NCI-H2171 (cell line): ENCODE results near the gene ACADVL.

Experiments used
- DNase-seq: peaks from one replicate; lab custom pipeline; 2025; lab: John Stamatoyannopoulos, UW

The ACADVL gene

DNA sequence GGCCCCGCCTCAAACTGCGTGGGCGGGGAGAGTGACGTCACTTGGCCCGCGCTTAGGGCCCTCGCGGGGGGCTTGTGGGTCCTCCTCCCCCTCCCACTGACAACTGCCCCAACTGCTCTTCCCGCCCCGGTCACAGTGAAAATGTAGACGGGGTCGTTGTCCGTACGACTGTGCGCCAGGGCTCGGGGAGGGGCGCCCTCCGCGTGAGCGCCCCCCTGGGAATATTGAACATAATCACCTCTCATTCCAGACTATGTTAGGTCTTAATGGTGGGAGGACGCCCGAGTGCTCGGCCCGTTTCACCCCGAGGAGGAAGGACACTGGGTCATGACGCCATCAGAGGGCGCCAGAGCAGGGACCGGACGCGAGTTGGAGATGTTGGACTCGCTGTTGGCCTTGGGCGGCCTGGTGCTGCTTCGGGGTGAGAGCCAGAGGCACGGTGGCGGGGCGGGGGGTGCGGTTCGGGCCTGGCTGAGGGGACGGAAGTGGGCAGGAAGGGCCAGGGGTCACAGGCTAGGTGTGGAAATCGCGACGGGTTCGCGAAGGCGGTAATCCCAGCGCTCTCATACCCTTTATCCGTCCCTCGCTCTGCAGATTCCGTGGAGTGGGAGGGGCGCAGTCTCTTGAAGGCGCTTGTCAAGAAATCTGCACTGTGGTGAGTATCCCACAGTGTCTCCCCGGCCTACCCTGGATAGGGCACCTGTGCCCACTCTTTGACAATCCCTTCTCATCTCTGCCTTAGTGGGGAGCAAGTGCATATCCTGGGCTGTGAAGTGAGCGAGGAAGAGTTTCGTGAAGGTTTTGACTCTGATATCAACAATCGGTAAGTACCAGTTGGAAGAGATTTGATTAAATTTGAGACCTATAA, 32.7 kb downstream of the ACADVL start, which contains the start of gene ELP5:
TSS of gene ELP5 (plus strand) at position 40 of the 868 bp plus-strand sequence. CDS start at position 376, 336 bp downstream.
- peak; percentile 87 for DNase-seq

DNA sequence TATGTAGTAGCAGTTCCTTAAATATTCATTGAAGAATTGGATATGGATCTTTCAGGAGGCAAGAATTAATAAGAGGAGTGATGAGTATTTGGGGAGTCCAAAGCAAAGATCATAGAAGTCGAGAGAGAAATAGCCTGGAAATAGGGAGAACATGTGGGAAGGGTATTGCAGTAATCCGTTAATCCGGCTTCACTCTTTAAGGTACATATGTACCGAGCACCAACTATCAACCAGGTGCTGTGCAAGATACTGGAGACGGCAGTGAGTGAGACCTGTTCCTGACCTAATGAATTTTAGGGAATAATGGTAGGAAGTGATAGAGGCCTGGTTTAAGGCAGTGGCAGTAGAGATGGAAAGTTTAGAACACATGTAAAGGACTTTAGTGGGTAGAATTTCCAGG, 33.3 kb downstream of the ACADVL start:
- no peak for DNase-seq

DNA sequence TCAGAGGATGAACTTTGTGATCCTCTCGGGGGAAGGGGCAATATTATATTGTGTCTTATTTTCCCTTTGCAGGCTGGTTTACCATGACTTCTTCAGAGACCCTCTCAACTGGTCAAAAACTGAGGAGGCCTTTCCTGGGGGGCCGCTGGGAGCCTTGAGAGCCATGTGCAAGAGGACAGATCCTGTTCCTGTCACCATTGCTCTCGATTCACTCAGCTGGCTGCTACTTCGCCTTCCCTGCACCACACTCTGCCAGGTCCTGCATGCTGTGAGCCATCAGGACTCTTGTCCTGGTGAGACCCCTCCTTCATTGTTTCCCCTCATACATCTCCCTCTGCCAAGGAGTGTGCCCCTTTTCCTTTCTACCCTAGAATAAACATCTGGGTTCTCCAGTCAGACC, 34.8 kb downstream of the ACADVL start:
- no peak for DNase-seq

DNA sequence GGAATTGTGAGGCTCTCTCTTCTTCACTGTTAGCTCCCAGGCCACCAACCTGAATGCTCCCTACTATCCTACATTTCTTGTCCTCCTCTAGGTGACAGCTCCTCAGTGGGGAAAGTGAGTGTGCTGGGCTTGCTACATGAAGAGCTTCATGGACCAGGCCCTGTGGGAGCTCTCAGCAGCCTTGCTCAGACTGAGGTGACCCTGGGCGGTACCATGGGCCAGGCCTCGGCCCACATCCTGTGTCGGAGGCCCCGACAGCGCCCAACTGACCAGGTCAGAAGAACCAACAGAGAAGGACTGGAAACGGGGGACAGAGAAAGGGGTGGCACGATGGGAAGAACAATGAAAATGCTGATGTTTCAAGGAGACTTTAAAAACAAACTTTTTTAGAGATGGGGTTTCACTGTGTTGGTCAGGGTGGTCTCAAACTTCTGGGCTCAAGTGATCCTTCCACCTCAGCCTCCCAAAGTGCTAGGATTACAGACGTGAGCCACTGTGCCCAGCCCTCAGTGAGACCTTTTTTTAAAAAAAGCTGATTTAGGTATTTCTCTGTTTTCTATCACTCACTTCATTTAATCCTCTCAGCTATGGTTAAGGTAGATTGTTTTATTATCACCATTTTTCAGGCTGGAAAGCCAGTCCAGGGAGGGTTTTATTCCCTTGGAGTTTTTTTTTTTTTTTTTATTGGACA, 37.2 kb downstream of the ACADVL start:
- DNase-seq = no peak

DNA sequence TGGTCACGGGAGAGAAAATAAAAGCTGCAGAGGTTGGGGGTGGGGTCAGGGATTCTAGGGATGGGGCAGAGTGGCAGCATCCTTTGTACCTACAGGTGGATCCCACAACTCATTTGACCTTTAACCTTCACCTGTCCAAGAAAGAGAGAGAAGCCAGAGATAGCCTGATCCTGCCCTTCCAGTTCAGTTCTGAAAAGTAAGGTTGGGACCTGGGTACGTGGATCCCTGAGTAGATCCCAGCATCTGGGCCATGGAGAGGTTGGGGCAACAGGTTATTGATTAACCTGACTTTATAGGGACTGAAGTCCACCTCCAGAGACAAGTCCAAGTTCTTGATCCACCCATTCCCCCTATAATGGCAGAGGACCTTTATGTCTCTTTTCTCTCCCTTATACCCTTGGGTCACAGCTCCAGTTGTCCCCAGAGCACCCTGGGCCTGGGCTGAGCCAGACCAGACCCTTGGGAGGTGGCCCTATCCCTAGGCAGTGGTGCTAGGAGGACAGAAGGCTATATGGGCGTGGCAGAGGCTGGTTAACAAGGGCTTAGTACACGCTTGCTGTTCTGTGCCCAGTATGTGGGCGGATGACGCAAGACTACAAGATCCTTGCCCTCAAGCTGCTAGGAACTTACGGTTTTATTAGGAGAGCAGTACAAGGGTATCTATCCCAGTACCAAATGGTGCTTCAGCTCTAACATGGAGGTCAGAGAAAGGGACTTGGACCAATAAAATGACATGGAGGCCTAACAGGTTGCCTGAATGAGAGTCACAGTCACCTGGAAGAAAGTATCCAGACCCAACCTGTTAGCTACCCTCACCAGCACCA, 39.2 kb downstream of the ACADVL start:
- no peak for DNase-seq

DNA sequence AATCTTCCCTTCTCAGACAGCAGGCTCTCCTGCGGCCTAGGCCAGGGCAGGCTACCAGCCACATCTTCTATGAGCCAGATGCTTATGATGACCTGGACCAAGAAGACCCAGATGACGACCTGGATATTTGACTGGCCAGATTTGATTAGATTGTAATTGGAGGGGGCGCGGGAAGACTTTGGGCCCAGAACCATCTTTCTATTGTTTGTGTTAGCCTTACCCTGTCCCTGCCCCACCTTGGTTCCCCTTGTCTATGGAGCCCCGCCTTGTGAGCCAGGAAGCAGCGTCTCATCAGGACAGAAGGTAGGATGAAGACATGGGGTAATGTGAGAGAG, 39.8 kb downstream of the ACADVL start:
- no peak for DNase-seq

DNA sequence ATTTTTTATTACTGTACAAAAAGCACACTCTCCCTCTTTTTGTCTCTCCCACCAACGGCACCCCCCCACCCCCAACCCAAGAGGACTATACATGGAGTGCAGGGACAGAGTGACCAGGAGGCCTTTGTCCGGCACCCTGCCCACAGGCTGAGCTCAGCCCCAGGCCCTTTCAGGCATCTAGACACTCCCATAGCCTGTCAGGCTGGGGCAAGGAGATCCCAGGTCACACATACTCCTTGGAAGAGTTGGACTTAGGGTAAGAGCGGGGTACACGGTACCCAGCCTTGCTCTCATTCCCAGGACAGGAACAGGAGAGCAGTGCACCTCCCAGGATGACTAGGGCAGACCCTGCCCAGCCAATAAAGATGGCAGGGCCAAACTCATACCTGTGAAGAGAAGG, 40.4 kb downstream of the ACADVL start:
- DNase-seq = no peak

DNA sequence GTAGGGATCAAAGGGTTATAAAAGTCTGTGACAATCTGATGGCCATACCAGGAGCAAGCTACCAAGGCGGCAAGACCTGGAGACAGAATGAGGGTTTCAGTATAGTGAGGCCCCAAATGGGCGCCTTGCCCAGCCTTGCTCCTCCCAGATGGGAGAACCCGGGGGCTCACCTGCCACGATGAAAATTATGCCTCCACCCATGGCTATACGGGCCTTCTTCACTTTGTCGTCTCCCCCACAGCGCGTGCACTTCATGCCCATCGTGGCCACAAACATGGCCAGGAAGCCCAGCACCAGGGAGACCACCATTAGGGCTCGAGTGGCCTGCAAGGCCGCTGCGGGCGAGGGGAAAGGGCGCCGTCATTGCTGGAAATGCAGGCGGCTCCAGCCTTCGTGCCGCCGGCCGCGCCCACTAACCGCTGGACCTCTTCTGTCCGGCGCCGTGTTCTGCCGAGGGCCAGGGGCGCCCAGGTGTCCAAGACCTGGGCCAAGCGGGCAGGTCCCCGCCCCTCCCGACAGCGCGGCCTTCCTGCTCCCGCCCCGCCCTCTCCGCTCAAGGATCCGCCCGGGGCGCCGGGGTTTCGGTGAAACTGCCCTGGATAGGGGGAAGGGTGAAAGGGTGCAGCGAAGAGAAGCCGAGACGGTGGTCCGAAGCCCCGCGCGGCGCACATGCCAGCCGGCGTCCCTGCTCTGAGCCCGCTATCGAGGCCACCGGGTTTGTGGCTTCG, 41.1 kb downstream of the ACADVL start:
- peak; percentile 14 for DNase-seq

DNA sequence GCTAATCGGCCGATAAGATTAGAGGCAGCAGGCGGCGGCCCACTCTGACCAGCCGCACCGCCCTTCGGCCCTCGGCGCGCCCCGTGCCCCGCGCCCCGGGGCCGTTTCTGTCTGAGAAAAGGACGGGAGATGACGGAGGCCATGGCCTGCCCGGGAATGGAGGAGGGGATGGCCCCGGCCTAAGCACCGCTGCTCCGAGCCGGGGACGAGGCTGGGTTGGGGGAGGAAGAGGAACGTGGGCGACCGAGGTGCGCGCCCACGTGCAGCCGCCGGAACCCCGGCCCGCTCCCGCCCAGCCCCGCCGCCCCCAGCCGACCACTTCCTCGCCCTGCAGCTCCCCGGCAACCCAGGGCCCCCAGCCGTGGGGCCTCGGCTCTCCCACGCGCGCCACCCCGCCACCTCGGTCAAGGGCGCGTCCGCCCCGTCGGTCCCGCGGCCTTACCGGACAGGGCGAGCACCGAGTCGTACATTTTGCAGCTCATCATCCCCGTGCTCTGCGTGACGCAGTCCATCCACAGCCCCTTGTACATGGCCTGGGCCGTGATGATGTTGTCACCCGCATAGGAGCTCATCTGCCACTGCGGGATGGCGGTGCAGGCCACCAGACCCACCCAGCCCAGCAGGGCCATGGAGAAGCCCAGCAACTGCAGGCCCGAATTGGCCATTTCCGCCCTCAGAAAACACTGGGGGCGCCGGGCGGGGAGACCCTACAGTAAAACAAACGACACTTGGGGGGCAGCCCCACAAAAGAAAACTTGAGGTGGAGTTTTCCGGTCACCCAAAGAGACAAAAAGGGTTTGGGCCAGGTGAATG, 41.8 kb downstream of the ACADVL start:
- DNase-seq = no peak

DNA sequence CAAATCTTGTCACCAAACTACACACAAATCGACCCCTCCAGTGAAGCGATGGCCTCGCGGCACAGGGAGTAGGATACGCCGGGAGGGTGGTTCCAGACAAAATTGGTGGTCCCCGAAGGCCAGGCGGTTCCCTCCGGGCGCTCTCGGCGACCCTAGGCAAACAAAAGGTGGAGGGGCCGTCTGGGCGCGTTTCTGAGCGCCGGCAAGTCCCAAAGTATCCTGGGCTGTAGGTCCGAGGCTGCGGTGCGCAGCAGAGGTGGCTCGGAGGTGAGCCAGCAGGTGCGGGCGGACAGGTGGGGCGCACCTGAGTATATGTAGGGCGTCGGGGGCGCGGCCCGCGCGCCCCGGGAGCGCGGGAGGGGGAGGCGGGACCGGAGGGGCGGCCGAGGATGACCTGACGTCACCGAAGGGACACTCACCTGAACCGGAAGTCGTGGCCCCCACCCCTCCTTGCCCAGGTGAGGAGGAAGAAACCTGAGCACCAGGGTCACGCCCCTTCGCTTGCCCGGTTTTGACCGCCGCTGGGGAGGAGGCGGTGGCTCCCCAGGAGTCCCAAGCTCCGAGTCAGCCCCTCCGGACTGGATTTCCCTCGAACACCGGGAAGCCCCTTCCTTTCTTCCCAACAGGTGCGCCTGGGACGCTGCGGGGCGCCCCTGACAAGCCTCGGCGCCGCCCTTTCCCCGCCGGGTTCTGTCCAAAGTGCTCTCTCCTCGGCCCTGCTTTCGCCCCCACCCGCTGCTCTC, 42.6 kb downstream of the ACADVL start, which contains the start of gene CLDN7:
TSS of gene CLDN7 (minus strand) at position 287 of the 743 bp plus-strand sequence. CDS start 435 bp downstream, outside the sequence.
- DNase-seq = peak; percentile 63

DNA sequence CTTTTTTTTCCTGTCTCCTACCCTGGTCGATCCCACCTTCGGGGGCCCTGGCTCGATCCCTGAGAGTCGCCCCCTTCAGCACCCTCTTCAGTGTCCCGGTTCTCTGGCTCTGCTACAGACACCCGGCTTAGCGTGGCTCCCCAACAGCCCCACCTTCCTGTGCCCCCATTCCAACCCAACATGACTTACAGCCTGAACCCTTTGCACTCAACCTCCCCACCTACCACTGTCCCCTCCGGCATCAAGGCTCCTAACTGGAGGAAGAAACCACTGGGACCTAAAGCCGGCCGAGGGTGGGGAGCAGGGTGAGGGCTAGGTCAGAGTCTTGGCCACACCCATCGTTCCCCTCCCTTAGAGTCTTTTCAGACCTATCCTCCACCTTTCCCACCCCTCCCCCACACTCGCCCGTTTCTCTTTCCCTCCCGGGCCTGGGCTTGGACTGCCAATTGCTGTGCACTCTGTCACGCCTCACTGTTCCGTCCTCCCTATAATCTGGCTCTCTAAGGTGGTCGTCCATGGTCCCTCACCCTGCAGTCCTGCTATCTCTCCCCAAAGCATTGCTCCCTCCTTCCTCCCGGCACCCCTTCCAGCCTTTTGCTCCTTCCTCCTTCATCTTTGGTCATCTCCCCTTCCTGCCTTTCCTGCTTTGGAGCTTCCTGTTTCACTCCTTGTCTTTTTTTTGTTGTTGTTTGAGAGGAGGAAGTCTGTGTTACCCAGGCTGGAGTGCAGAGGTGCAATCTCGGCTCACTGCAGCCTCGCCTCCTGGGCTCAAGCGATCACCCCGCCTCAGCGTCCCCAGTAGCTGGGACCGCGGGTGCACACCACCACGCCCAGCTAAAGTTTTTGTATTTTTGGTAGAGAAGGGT, 43.4 kb downstream of the ACADVL start:
- no peak for DNase-seq

DNA sequence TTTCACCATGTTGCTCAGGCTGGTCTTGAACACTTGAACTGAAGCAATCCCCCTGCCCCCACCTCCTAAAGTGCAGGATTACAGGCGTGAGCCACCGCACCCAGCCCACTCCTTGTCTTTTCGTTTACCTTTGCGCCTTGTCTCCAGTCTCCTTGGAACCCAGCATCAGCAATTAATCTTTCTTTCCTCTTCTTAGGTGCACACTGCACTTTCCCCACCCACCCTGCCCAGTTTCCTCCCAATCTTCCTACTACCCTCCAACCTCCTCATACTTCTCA, 44.0 kb downstream of the ACADVL start:
- DNase-seq = no peak

DNA sequence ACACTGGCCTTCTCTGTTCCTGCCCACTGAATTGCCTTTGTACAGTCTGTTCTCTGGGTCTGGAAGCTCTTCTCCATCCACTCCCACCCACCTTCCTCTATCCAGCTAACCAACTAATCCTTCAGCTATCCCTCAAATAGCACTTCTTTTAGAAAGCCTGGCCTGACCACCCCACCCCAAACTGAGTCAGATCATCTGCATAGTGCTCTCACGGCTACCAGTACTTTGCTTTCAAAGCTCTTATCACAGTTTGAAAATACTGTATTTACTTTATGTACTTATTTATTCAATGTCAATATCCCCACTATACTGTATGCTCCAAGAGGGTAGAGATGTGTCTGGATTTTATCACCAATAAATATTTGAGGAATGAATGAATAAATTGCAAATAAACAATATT, 47.0 kb downstream of the ACADVL start:
- DNase-seq = no peak
